HG03159 (cell line): ENCODE data around the gene PNPLA2.

Experiments used
- ATAC-seq: cut with Tn5 transposase; IDR thresholded peaks from one replicate; pipeline ENCODE4 v1.9.1; 2021; ENCODE audit warnings: mild to moderate bottlenecking, moderate library complexity; ENCODE audit not compliant: unreplicated experiment

PNPLA2 gene

DNA sequence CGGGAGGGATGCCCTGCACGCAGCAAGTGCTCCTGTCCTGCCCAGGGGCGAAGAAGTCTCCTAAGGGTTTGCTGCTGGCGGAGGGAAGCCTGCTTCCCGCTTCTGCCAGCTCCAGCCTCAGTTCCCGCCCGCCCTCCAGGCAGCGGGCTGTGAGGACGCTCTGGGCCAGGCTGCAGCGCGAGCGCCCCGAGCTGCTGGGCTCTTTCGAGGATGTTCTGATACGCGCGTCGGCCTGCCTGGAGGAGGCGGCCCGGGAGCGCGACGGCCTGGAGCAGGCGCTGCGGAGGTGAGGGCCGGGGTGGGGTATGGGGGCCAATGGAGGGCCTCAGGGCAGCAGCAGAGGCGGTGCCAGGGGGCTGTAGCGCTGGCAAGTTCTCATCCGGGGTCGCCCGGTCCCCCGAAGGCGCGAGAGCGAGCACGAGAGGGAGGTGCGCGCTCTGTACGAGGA lies 11.2 kb downstream of the PNPLA2 start:
- ATAC-seq: no peak

- ATAC-seq: no peak
Measured at GRCh38 chr11:830295-831117, 11.8 kb downstream of the PNPLA2 start.

DNA sequence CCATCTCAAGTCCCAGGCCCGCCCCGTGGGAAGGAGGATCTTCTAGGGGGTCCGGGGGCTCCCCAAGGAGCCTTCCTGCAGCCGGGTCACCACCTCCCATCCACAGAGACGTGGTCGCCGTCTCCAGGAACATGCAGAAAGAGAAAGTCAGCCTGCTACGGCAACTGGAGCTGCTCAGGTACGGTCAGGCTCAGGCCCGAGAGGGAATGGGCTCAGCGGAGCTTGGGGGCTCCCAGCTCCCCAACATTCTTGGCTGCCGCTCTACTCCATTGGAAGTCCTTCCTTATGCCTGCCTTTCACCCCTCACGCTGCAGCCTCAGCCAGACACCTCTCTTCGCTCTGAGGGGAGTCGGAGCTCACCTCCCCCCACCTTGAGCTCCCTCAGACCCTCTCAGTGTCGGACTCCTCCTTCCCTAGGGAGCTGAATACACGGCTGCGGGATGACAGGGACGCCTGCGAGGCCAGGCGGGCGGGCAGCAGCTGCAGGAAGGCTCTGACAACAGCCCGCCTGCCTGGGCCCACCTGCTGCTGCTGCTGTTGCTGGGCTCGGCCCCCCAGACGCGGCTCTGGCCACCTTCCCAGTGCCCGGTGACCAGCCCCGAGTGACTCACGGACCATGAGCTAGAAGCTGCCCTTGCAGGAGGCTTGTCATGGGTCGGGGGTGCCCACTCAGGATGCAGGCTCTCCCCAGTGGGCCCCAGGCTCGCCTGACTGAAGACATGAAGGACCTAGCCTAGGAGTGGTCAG lies 12.6 kb downstream of the PNPLA2 start:
- ATAC-seq: no peak

GRCh38 chr11:831961-832528 lies 13.3 kb downstream of the PNPLA2 start:
- no peak for ATAC-seq

GRCh38 chr11:832529-833113 lies 13.9 kb downstream of the PNPLA2 start, which contains the start of gene CD151:
CD151 (plus strand) TSS chr11:832952; CDS start chr11:836070, 3,118 bp downstream.
- peak; percentile 36 for ATAC-seq

DNA sequence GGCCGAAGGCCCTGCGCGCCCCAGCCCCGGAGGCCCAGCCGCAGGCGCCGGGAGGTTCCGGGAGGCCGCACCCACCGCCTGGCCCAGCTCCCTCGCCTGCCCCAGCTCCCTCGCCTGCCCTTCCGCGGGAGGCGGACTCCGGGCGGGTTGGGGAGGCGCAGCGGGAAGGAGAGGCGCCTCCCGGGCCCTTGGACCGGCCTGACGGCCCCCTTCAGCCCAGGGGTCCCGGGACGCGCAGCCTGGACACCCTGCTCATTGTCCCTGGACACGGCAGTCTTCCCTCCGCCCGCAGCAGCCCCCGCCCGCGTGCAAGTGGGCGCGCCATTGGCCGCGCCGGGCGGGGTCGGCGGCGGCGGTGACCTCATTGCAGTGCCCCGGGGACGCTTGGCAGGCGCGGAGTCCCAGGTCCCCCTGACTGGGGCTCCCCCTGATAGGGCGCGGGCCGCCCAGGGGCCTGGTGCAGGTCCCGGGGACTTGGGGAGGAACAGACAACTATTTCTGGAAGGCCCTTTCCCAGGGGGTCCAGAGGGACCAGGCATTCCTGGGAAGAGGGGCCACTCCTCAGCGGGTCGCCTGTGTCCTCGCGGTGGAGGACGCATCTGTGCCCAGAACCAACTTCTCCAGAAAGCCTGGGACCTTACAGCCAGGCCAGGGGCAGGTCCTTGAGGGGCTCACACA lies 14.5 kb downstream of the PNPLA2 start:
- peak; percentile 11 for ATAC-seq

DNA sequence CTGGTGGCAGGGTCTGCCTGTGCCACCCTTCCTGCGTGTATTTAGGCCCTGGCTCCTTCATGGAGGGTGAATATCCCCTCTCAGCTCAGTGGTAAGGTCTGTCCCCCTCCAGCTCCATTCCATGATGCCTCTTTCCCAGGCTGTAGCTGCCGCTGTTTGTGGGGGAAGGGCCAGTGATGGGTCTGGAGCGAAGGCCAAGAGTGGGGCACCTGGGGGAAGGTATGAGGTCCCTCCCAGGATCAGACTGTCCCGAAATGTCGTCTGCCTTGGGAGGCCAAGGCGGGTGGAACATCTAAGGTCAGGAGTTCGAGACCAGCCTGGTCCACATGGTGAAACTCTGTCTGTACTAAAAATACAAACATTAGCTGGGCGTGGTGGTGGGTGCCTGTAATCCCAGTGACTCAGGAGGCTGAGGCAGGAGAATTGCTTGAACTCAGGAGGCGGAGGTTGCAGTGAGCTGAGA lies 15.2 kb downstream of the PNPLA2 start:
- ATAC-seq: no peak

DNA sequence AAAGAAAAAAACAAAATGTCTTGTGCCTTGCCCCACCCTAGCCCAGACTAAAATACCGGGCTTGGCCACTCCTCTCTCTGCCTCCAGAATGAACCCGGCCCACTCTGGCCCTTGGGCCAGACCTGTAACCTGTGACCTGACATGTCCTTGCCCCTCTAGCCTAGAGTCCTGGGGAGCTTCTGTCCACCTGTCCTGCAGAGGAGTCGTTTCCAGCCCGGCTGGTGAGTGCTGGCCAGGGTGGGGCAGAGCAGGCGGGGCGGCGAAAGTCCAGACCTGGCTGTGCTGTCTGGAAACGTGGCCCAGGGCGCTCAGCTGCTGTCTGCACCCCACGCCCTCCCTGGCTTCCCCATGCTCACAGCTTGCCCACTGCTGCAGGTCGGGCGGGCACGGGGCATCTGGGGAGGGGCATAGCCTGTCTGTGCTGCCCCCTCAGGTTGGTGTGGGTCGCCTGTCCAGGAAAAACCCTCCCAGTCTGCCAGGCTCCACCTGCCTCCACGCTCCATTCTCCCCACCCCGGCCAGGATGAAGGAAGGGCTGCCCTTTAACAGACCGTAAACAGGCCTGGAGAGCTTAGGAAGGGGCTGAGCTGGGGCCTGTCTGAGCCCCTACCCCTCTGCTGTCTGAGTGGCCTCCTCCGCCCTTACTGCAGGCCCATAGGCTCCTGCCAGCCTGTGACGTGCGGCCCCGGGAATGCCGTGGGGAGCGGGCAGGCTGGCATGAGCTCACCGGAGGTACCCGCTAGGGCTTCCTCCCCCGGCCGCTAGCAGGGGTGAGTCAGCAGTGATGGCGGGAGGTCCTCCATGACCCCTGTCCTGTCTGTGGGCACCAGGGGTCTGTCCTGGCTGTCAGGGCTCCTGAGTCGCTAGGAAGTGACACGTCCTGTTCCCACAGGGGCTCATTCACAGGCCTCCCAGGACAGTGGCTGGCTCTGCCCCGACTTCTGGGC lies 15.9 kb downstream of the PNPLA2 start:
- no peak for ATAC-seq

- ATAC-seq: no peak
Measured at GRCh38 chr11:836274-836673, 17.6 kb downstream of the PNPLA2 start.

- ATAC-seq: no peak
Measured at GRCh38 chr11:836700-837099, 18.0 kb downstream of the PNPLA2 start.

DNA sequence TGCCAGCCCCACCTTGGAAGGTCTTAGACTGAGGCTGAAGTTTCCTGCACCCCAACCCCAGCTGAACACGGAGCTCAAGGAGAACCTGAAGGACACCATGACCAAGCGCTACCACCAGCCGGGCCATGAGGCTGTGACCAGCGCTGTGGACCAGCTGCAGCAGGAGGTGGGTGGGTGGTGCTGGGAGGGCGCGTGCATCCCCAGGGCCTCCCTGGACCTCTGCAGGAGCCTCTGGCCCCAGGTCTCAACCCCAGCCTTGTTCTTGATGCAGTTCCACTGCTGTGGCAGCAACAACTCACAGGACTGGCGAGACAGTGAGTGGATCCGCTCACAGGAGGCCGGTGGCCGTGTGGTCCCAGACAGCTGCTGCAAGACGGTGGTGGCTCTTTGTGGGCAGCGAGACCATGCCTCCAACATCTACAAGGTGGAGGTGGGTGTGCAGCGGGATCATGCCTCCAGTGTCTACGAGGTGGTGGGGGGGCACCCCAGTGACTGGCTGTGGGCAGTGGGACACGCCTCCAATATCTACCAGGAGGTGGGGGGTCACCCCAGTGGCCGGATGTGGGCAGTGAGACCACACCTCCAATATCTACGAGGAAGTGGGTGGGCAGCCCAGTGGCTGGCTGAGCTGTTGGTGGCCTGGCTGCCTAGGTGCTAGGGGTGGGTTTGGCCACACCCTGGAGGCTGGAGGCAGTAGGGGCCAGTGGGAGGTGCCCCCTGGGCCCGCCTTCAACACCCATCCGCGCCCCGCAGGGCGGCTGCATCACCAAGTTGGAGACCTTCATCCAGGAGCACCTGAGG lies 18.7 kb downstream of the PNPLA2 start:
- no peak for ATAC-seq

- ATAC-seq: no peak
Measured at GRCh38 chr11:837990-838307, 19.2 kb downstream of the PNPLA2 start.

- no peak for ATAC-seq
Measured at GRCh38 chr11:838441-839279, 19.9 kb downstream of the PNPLA2 start.

DNA sequence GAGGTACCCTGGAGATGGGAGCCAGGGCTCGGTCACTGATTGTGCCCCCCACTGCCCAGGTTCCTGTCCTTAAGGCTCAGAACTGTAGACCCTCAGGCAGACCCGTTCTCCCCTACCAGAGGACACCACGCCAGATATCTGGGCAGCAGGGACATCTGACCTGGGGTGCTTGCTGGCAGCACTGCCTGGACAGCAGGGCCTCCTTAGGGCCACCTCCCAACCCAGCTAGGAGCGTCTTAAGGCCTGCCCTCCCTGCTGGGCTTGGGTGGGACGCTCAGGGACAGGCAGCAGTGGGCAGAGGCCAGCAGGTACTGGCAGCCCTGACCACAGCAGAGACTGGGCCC lies 20.5 kb downstream of the PNPLA2 start:
- no peak for ATAC-seq

- no peak for ATAC-seq
Measured at GRCh38 chr11:839875-840617, 21.3 kb downstream of the PNPLA2 start.

DNA sequence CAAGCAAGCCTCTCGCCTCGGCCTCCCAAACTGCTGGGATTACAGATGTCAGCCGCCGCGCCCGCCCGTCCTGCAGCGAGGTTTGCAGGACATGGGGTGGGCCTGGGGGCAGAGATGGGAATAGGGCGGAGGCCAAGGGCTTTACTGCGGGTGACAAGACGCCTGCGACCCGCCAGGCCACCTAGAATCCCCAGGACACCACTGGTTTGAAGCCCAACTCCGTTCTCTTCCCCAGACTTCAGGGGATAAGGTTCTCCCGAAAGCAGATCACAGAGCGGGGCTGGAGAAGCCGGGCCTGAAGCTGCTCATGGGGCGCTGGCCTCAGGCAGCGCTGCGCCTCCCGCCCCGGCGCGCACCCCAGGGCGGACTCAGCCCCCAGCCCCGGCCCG lies 23.3 kb downstream of the PNPLA2 start:
- ATAC-seq: peak; percentile 28

- peak; percentile 65 for ATAC-seq
Measured at GRCh38 chr11:842370-843002, 23.8 kb downstream of the PNPLA2 start, which contains the start of the genes POLR2L and TSPAN4. POLR2L (minus strand) TSS chr11:842529; CDS start chr11:842508, 21 bp downstream. TSPAN4 (plus strand) TSS chr11:842852; CDS start chr11:850305, 7,453 bp downstream.
